ENCODE data around the gene UQCRFS1.
"Not testable (repeated sequence)": the region's sequence is repeated elsewhere in the genome, so short reads cannot be mapped to it uniquely, and the experiment has no call there.

UQCRFS1 gene

GRCh38 chr19:29214411-29214810 is 1.5 kb upstream of the UQCRFS1 start:
- DNase-seq (ENCODE audit: low read depth) = no peak

- no peak for DNase-seq (ENCODE audit: low read depth)
These were observed 649 bp downstream of the UQCRFS1 start for GRCh38 chr19:29212356-29212647.

GRCh38 chr19:29211562-29212355 is 1.2 kb downstream of the UQCRFS1 start:
- no peak for DNase-seq (ENCODE audit: low read depth)

DNA sequence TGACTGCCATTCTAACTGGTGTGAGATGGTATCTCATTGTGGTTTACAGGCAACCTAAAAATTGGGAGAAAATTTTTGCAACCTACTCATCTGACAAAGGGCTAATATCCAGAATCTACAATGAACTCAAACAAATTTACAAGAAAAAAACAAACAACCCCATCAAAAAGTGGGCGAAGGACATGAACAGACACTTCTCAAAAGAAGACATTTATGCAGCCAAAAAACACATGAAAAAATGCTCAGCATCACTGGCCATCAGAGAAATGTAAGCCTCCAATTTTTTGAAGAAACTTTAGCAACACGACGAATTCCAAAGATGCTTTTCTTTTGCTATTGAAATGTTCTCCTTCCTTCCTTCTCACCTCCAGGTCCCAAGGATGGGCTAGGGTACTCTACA is 1.9 kb downstream of the UQCRFS1 start:
- DNase-seq (ENCODE audit: low read depth) = not testable (repeated sequence)

GRCh38 chr19:29210502-29210901 is 2.4 kb downstream of the UQCRFS1 start:
- not testable (repeated sequence) for DNase-seq (ENCODE audit: low read depth)

- DNase-seq (ENCODE audit: low read depth) = not testable (repeated sequence)
These were observed 5.4 kb downstream of the UQCRFS1 start for GRCh38 chr19:29207403-29208187.

DNA sequence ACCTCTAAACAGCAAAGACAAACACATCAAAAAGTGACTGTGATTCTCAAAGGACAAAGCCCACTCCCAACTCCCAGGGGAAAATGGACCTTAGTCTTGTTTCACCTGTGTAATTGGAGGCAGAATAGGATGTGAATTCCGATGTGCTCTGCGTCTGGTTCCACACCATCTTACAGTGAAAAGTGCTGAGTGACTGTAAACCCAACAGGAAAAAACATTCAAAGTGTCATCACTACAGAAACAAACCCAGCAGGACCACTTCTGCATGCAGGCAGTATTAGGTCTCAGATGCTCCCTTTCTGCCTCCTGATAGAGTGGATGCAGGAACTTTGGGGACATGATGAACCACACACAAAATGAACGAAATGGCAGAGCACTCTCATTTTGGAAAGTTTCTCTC is 6.5 kb downstream of the UQCRFS1 start:
- no peak for DNase-seq (ENCODE audit: low read depth)

- DNase-seq (ENCODE audit: low read depth) = no peak
These were observed 10.7 kb downstream of the UQCRFS1 start for GRCh38 chr19:29202281-29202680.

- no peak for DNase-seq (ENCODE audit: low read depth)
These were observed 11.1 kb downstream of the UQCRFS1 start for GRCh38 chr19:29201855-29202254.

DNA sequence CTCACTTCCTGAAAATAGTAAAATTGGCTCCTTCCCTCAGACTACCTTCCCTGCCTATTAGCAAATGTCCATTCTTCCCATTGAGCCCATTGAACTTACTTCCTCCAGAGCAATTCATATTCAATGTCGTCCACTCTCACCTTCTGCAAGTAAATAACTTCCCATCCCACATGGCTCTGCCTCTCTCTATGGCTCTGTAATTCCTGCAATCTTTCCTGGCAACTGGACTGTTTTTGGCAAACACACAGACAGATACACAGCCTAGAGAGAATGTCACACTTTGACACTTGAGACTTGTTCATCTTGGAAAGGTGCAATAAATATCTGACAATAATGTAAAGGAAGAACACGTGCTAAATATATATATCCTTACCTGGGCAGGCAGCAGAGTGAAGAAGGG is 18.3 kb downstream of the UQCRFS1 start:
- no peak for DNase-seq (ENCODE audit: low read depth)

DNA sequence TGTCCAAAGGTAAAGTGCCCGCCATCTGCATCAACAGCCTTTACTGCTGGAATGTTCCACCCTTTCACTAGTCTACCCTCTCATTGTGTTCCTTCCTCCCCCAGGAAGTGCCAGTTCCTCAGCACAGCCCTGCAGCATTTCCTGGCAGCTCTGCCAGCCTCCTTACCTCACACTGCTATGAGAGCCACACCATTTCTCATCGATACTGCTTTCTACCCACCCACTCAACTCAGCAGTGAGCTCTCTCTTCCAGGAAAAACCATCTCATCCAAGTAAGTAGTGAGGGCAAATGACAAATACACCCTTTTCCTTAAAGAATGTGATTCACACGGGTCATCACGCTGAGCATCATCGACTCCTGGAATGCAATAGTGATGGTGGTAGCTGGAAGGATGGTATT is 19.8 kb downstream of the UQCRFS1 start:
- DNase-seq (ENCODE audit: low read depth) = no peak

DNA sequence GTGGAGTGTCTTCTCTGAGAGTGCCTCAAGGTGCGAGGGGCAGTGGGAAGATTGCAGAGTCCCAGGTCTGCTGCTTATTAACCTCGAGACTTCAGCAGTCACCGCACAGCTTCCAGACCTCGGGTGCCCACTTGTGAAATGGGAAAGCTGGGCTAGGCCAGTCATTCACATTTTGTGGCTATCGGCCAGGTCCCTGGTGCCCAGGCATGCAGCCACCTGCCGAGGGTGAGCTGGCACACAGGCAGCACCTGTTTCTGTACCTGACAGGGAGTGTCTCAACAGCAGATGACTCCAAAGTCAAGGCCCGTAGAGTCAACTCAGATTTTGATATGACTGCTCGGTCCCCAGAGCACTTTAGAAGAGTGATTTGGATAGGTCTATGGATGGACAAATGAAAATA is 21.9 kb downstream of the UQCRFS1 start:
- no peak for DNase-seq (ENCODE audit: low read depth)

DNA sequence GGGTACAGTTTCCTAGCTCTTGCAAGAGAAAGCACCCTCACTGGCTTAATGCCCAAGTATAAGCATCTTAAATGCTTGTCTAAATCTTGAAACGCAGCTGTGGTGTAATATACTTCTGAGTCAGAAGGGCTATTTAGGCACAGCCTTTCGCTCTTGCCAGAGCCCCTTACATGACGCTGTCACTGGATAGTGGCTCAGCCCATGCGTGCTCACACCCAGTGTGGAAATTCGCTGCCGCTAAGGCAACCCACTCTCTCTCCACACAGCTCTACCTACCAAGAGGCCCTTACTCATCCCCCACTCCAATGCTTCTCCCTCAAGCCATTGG is 24.0 kb downstream of the UQCRFS1 start:
- no peak for DNase-seq (ENCODE audit: low read depth)

DNA sequence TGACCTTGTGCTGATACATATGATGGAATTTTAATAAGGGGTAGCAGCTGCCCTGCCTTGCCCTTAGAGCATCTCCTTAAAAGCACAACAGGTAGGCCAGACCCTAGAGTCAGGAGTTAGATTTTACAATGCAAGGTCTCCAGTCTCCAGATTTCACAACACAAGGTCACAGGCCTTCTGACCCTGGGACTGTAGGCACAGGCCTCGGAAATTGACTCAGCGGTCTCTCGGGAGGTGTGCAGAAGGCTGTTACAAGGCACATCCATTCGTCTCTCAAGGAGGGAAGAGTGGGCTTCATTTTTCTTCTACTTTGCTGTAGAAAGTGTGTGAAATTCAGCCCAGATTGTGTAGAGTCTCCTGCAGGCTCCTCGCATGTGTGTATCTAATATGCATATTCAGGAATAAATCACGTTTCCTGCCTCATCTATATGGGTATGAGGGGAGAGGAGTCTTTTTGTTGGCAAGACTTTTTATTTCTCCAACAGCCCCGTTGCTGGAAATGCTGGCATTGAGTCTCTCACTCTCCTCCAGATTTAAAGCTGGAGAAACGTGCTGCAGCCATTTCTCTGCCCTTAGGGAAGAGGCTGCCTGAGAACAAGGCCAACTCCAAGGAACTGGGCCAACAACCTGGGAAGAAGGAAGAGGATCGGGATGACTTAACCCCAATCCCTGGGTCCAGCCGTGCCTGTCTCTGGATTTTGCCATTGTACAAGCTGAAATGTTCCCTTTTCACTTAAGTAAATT is 24.5 kb downstream of the UQCRFS1 start:
- no peak for DNase-seq (ENCODE audit: low read depth)

- DNase-seq (ENCODE audit: low read depth) = no peak
These were observed 25.3 kb downstream of the UQCRFS1 start for GRCh38 chr19:29187676-29188075.

DNA sequence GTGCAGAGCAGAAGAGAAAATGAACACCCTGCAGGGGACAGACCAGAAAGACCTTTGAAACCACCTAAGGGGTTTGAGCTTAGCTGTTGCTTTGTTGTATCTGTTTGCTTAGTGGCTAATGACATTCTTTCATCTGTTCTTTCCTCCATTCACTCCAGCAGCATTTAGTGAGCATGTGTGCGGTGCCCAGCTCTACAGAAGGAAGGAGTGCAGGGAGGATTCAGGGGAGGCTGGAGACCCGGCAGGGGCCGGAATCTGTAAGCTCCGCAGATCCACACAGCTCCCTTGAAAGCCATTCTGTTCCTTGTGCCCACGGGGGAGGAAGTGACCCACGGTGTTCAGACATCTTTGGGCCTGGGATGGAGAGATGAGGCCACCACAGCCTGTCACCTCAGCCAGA is 27.5 kb downstream of the UQCRFS1 start:
- no peak for DNase-seq (ENCODE audit: low read depth)

DNA sequence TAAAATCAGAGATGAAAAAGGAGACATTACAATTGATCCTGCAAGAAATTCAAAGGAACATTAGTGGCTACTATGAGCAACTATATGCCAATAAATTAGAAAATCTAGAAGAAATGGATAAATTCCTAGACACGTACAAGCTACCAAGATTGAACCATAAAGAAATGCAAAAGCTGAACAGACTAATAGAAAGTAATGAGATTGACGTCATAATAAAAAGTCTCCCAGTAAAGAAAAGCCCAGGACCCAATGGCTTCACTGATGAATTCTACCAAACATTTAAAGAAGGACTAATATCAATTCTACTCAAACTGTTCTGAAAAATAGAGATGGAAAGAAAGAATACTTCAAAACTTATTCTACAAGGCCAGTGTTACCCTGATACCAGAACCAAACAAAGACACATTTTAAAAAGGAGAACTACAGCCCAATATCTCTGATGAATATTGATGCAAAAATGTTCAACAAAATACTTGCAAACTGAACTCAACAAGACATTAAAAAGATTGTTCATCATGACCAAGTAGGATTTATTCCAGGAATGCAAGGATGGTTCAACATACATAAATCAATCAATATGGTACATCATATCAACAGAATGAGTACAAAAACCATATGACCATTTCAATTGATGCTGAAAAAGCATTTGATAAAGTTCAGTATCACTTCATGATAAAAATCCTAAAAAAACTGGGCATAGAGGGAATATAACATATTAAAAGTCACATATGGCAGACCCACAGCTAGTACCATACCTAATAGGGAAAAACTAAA is 35.8 kb downstream of the UQCRFS1 start:
- DNase-seq (ENCODE audit: low read depth) = no peak

GRCh38 chr19:29173896-29174295 is 39.1 kb downstream of the UQCRFS1 start:
- no peak for DNase-seq (ENCODE audit: low read depth)

- DNase-seq (ENCODE audit: low read depth) = no peak
These were observed 40.6 kb downstream of the UQCRFS1 start for GRCh38 chr19:29172302-29172701.

- no peak for DNase-seq (ENCODE audit: low read depth)
These were observed 41.4 kb downstream of the UQCRFS1 start for GRCh38 chr19:29171525-29171924.

- no peak for DNase-seq (ENCODE audit: low read depth)
These were observed 42.4 kb downstream of the UQCRFS1 start for GRCh38 chr19:29170554-29170953.

- no peak for DNase-seq (ENCODE audit: low read depth)
These were observed 50.3 kb downstream of the UQCRFS1 start for GRCh38 chr19:29162694-29163093.
